Upper lobe of left lung (tissue), 6 donors: ENCODE measurements around the gene RGL3. TPM values are rescaled to one million over a fixed set of nuclear protein-coding genes. Genes with fewer than 3 reads are reported as not detected.

ENCODE experiments used
- ATAC-seq, 2 donors: fragments of 200-7000 bp; cut with Tn5 transposase; one replicate each; pipeline ENCODE4 v1.9.1; 2022; ENCODE audit warnings: mild to moderate bottlenecking in 2 of 2, moderate library complexity in 2 of 2; ENCODE audit not compliant: low FRiP score in 2 of 2
- DNase-seq, 2 donors: peaks; one replicate each; pipeline ENCODE4 v3.0.0-alpha.2; 2019 to 2020
- H3K27ac ChIP-seq, 4 donors: fragments of 200-600 bp; sonication (generic); one replicate each; pipeline ENCODE4 v1.5.1; 2016 to 2019
- H3K27me3 ChIP-seq, 4 donors: fragments of 200-600 bp; sonication (generic); one replicate each; pipeline ENCODE4 v1.5.1; 2017 to 2019
- H3K36me3 ChIP-seq, 4 donors: fragments of 200-600 bp; sonication (generic); one replicate each; pipeline ENCODE4 v1.5.1; 2016 to 2019
- H3K4me1 ChIP-seq, 4 donors: fragments of 200-600 bp; sonication (generic); one replicate each; pipeline ENCODE4 v1.5.1; 2018 to 2019
- H3K4me3 ChIP-seq, 4 donors: fragments of 200-600 bp; sonication (generic); one replicate each; pipeline ENCODE4 v1.5.1; 2017 to 2019; ENCODE audit warnings: mild to moderate bottlenecking in 2 of 4, moderate library complexity in 1 of 4
- H3K9me3 ChIP-seq, 4 donors: fragments of 200-600 bp; sonication (generic); one replicate each; pipeline ENCODE4 v1.5.1; 2018 to 2019
- CTCF ChIP-seq, 6 experiments: fragments of 450-650 bp in 4 of 6; fragments of 200-600 bp in 2 of 6; sonication (generic) in 2 of 6; IDR thresholded peaks; one replicate each; pipeline ENCODE4 v1.5.1; 2016 to 2019; ENCODE audit warnings: antibody characterized with exemption in 6 of 6
- EP300 ChIP-seq, 4 donors: sonication (generic); formaldehyde crosslinking; IDR thresholded peaks; one replicate each; pipeline ENCODE4 v1.5.1; 2017; ENCODE audit warnings: antibody characterized with exemption in 4 of 4, control low read depth in 2 of 4
- POLR2A ChIP-seq, 4 donors: fragments of 450-650 bp; IDR thresholded peaks; one replicate each; pipeline ENCODE4 v1.5.1; 2016 to 2017; ENCODE audit warnings: antibody characterized with exemption in 4 of 4, mild to moderate bottlenecking in 2 of 4
- POLR2AphosphoS5 ChIP-seq, 2 donors: sonication (generic); formaldehyde crosslinking; IDR thresholded peaks; one replicate each; pipeline ENCODE4 v1.5.1; 2017; ENCODE audit warnings: antibody characterized with exemption in 2 of 2
- WGBS, 2 donors: methylation state at CpG; one replicate each; pipeline ENCODE4 v1.1.5; 2017 to 2018; 5-methylcytosine and 5-hydroxymethylcytosine counted together
- total RNA-seq, 6 donors: library from RNA; depleted of rRNA in 4 of 6; stranded (reverse); fragments of >200 nt in 4 of 6; gene quantifications; one replicate each; pipeline versions ENCODE4 v1.1.0 to v1.2.1, GENCODE V29; 2016 to 2021
- donor health status: DM: no; HTN: no; CAD: no; lungs with moderate emphysema.
- donor health status: DM: no; HTN: yes; CAD: no; lungs with severe emphysema.

The RGL3 gene
- total RNA-seq, 6 donors from 2014 or later = 18.5 to 242 (median 44.6) TPM

DNA sequence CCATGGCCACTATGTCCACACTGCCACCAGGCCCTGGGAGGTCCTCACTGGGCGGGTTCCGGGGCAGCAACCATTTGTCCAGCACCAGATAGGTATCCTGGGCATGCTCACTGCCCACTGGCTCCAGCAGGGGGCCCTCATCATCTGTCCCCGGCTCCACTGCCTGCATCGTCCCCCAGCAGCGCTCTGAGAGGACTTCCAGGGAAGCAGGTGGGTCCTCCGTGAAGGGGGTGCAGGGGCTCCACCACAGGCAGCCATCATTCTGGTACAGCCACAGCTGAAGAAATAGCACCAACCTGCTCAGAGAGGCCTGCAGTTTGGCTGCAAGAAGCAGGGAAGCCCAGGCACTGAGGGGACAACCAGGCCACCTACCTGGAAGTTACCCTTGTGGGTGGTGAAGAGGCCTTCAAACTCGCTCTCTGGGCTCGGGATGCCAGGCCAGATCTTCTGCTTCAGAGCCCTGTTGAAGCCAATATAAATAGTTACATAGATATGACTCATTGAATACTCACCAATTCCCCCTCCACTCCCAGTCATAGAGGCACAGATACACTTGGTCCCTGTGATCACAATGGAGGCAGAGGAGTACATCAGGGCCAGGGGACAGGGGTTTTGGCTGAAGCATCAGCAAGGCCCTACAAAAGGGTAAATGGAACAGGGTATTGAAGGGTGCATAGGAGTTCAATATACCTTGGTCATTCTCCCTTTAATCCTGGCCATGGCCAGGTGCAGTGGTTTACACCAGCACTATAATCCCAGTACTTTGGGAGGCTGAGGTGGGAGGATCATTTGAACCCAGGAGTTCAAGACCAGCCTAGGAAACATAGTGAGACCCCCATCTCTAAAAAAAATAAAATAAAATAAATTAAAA lies 40.6 kb downstream of the RGL3 start:
- no peaks in the 10 kb centered on the region for H3K9me3 ChIP-seq
- 56 to 66% methylated on average over 4 to 8 of the region's 8 CpGs for WGBS, 2 donors
- H3K27me3 ChIP-seq = peaks cover 0 to 2% (median 0%) of the 10 kb centered on the region in 4 donors
- peak overlapping the region in 2 of 4 donors; percentile 53 to 94 for H3K27ac ChIP-seq
- DNase-seq = peak; percentile 47 to 59
- no peak for ATAC-seq
- peaks cover 67 to 75% (median 69%) of the 10 kb centered on the region in 4 donors for H3K4me1 ChIP-seq
- H3K36me3 ChIP-seq = peaks cover 0 to 6% (median 0%) of the 10 kb centered on the region in 4 donors
- no peak overlapping the region for H3K4me3 ChIP-seq
- peak; percentile 44 to 66 (median 53) for TF ChIP-seq CTCF (IDR thresholded peaks at IDR 0.05)
- no peak for TF ChIP-seq POLR2AphosphoS5 (IDR thresholded peaks at IDR 0.05)
- TF ChIP-seq EP300 (IDR thresholded peaks at IDR 0.05) = no peak
- no peak for TF ChIP-seq POLR2A (IDR thresholded peaks at IDR 0.05)

DNA sequence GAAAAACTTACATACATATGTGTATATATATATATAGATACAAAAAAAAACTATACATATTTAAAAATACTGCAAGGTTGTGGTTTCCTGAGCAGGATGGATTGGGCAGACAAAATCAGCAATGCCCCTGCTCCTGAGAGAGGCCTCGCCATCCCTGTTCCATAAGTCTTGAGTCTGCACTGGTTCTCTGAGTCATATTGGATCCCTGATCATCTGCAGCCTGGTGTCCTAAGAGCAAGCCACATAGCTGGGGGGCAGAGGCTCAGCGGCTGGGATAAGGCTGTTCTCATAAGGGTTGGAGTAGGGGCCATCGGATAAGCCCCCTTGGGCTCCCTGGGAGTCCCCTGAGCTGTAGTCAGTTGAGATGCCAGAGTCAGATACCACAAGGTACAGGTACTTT lies 41.4 kb downstream of the RGL3 start:
- DNase-seq (no peak), ATAC-seq (no peak)
- Histone ChIP-seq H3K36me3 (peaks cover 0 to 6% (median 0%) of the 10 kb centered on the region in 4 donors), H3K4me1 (peaks cover 59 to 67% (median 61%) of the 10 kb centered on the region in 4 donors), H3K4me3 (no peak overlapping the region), H3K9me3 (no peaks in the 10 kb centered on the region), H3K27me3 (no peaks in the 10 kb centered on the region), H3K27ac (peak overlapping the region in 2 of 4 donors; percentile 8 to 94)
- WGBS, 2 donors = 94 to 100% methylated on average over 1 to 3 of the region's 3 CpGs
- TF ChIP-seq EP300 (IDR thresholded peaks at IDR 0.05) = no peak

DNA sequence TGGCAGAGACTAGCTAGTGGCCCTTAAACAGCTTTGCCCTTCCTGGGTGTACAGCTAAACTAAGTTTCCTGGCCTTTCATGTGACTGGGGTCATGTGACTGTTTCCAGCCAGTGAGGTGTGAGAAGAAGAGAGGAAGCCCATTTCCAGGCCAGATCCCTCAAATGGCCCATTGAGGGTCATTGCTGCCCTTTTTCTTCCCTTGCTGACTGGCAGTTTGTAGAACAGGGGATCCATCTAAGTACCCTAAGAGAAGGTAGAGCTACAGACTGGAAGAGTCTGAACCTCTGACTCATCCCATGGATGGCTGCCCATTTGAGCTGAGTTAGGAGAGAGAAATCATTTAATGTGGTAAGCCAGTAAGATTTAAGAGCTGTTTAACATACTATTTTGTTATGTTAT lies 41.9 kb downstream of the RGL3 start:
- DNase-seq = peak in 1 of 2 donors; percentile 53
- Histone ChIP-seq H3K27ac (peak overlapping the region; percentile 8 to 96 (median 56)), H3K27me3 (no peaks in the 10 kb centered on the region), H3K4me3 (no peak overlapping the region), H3K9me3 (no peaks in the 10 kb centered on the region), H3K4me1 (peaks cover 55 to 62% (median 57%) of the 10 kb centered on the region in 4 donors), H3K36me3 (peaks cover 0 to 6% (median 0%) of the 10 kb centered on the region in 4 donors)
- ATAC-seq = no peak
- TF ChIP-seq POLR2AphosphoS5 (IDR thresholded peaks at IDR 0.05) = no peak
- no peak for TF ChIP-seq POLR2A (IDR thresholded peaks at IDR 0.05)
- no peak for TF ChIP-seq EP300 (IDR thresholded peaks at IDR 0.05)

GRCh38 chr19:11375143-11375948 lies 43.8 kb downstream of the RGL3 start:
- H3K27ac ChIP-seq = peak overlapping the region; percentile 93 to 96 (median 95)
- ATAC-seq = peak in 1 of 2 donors; percentile 41
- TF ChIP-seq POLR2AphosphoS5 (IDR thresholded peaks at IDR 0.05) (peak; percentile 10 to 56), POLR2A (IDR thresholded peaks at IDR 0.05) (peak in 3 of 4 donors; percentile 2 to 84 (median 66)), CTCF (IDR thresholded peaks at IDR 0.05) (no peak)
- no peaks in the 10 kb centered on the region for H3K27me3 ChIP-seq
- peak; percentile 83 to 85 for DNase-seq
- peaks cover 40 to 47% (median 43%) of the 10 kb centered on the region in 4 donors for H3K4me1 ChIP-seq
- no peaks in the 10 kb centered on the region for H3K9me3 ChIP-seq
- H3K4me3 ChIP-seq = peak overlapping the region; percentile 22 to 67 (median 64)
- H3K36me3 ChIP-seq = peaks cover 0 to 6% (median 0%) of the 10 kb centered on the region in 4 donors
- 1 to 9% methylated on average over 18 to 25 of the region's 27 CpGs for WGBS, 2 donors

GRCh38 chr19:11374433-11375142 lies 44.5 kb downstream of the RGL3 start, which contains the start of gene SWSAP1:
SWSAP1 (plus strand) TSS chr19:11374666; CDS start chr19:11374681, 15 bp downstream.
- WGBS, 2 donors = 1% methylated on average over 40 to 44 of the region's 44 CpGs
- no peak for TF ChIP-seq EP300 (IDR thresholded peaks at IDR 0.05)
- peak in 3 of 4 donors; percentile 12 to 80 (median 51) for TF ChIP-seq POLR2A (IDR thresholded peaks at IDR 0.05)
- peak; percentile 37 to 62 for TF ChIP-seq POLR2AphosphoS5 (IDR thresholded peaks at IDR 0.05)
- TF ChIP-seq CTCF (IDR thresholded peaks at IDR 0.05) = peak in 1 of 6 experiments; percentile 8
- ATAC-seq (peak; percentile 97 to 98), DNase-seq (peak; percentile 97 to 100)
- H3K27ac ChIP-seq = peak within 1 kb of the TSS; percentile 93 to 96 (median 95)
- H3K4me3 ChIP-seq = peak within 1 kb of the TSS; percentile 40 to 67 (median 64)
- peaks cover 0 to 6% (median 0%) of the 10 kb centered on the region in 4 donors for H3K36me3 ChIP-seq
- H3K9me3 ChIP-seq = no peaks in the 10 kb centered on the region
- H3K4me1 ChIP-seq = peaks cover 37 to 41% (median 38%) of the 10 kb centered on the region in 4 donors
- H3K27me3 ChIP-seq = no peaks in the 10 kb centered on the region
